SIG-M5 (cell line): ENCODE results near the gene CHCHD10.
"Not testable (repeated sequence)": the region's sequence is repeated elsewhere in the genome, so short reads cannot be mapped to it uniquely, and the experiment has no call there.

ENCODE experiments used
- DNase-seq: peaks from one replicate; lab custom pipeline; 2025; lab: John Stamatoyannopoulos, UW

CHCHD10 gene

DNA sequence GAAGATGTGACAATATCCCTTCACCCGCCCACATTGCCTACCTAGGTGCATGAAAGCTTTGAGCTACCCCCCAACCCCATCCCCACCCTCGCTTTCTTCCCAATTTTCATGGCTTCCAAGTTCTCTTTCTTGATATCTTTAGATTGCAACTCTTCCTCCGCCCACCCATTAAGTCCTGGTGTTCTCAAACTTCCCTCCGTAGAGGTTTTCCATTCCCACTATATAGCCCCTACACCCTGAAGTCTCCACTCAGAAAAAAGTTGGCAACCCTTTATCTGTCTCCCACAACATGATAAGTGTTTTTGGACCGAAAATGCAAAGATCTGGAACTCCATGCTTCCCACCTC, 17.4 kb downstream of the CHCHD10 start:
- no peak for DNase-seq

- no peak for DNase-seq
Observed at GRCh38 chr22:23749841-23750301, 17.9 kb downstream of the CHCHD10 start.

GRCh38 chr22:23745791-23746190, 22.0 kb downstream of the CHCHD10 start:
- DNase-seq = no peak

DNA sequence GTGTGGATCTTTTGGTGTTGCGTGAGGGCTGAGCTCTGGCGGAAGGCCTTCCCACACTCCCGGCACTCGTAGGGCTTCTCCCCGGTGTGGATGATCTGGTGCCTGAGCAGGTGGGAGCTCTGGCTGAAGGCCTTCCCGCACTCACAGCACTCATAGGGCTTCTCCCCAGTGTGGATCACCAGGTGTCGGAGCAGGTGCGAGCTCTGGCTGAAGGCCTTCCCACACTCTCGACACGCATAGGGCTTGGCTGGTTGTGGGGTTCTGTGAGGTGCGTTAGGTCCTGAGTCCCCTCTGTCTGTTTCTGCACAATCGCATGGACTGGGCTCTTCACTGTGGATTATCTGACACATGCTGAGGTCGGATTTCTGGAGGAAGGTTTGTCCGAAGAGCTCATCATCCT, 23.3 kb downstream of the CHCHD10 start:
- no peak for DNase-seq

GRCh38 chr22:23744001-23744400, 23.8 kb downstream of the CHCHD10 start:
- DNase-seq = no peak

DNA sequence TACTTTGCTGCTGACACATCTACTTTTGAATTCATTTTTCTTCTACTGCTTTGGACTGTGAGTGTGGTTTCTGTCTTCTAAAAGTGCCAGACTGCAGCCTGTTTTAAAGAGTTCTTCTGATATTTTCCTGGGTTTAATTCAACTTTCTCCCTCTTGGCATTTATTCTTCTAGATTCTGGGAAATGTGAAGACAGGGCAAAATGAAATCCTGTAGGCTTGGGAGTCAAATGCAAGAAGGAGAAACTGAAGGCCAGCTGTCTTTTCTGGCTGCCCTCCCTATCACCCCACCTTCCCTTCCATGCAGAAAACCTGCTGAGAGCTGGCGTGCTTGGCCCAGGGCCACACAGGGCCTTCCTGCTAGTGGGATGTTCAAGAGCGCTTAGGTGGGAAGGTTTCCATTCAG, 24.5 kb downstream of the CHCHD10 start:
- no peak for DNase-seq

DNA sequence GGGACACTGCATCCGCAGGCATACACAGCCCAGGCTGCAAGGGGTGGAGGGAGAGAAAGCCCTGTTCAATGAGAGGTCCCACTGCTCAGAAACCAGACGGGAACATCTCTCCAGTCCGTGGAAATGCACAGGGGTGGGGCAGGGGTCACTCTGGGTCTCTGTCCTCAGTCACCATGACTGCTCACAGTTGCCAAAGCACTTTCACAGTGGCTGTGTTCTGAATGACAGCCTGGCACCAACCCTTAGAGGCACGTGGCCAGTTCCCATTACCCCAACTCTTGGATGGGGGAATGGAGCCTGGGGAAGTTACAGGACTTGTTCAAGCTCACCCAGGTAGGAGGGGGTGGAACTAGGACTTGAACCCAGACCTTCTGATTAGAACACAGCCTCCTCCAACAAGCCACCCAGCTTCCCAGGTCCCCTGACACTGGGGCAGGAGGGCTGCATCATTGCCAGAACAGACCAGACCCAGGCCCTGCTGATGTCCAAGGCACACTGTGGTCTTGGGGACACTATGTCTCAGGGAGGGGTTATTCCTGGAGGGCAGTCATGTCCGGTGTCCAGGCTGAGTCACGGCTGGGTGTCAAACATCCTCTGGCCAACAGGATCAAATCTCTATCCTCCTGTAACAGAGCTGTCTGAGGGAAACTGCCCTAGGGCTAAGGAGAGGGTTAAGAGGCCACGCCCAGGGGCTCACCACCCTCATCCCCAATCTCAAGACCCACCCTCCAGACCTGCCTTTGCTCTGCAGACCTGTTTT, 25.1 kb downstream of the CHCHD10 start:
- DNase-seq = no peak

DNA sequence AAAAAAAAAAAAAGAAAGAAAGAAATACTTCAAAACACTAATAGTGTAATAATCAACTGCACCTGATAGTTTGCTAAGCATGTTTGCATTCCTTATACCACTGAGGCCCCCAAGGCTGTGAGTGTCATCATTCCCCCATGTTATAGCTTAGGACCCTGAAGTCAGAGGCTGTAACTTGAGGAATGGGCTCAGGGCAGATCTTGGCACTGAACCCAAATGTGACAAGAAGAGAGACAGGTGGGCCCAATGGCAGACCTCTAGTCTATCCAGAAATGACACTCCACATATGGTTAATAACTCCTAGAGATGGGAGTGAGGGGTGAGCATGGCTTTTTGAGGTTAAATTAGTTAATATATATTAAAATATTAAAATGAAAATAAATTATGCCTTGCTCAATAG, 30.1 kb downstream of the CHCHD10 start:
- DNase-seq = no peak

GRCh38 chr22:23728108-23728507, 39.7 kb downstream of the CHCHD10 start:
- not testable (repeated sequence) for DNase-seq

DNA sequence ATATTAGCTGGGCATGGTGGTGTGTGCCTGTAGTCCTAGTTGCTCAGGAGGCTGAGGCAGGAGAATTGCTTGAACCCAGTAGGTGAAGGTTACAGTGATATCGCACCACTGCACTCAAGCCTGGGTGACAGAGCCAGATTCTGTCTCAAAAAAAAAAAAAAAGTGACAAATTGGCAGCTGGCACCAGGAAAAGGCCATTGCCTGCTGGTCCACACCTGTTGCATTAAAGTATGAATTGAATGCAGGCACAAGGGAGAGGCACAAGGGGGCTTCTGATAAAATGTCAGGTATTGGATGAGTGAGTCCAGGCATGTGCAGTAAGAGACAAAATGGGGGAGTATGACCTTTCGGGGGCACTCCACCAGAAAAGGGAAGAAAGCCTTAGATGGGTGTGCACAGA, 45.0 kb downstream of the CHCHD10 start:
- no peak for DNase-seq

- DNase-seq = no peak
Observed at GRCh38 chr22:23722160-23722559, 45.6 kb downstream of the CHCHD10 start.

- no peak for DNase-seq
Observed at GRCh38 chr22:23720855-23721254, 46.9 kb downstream of the CHCHD10 start.

DNA sequence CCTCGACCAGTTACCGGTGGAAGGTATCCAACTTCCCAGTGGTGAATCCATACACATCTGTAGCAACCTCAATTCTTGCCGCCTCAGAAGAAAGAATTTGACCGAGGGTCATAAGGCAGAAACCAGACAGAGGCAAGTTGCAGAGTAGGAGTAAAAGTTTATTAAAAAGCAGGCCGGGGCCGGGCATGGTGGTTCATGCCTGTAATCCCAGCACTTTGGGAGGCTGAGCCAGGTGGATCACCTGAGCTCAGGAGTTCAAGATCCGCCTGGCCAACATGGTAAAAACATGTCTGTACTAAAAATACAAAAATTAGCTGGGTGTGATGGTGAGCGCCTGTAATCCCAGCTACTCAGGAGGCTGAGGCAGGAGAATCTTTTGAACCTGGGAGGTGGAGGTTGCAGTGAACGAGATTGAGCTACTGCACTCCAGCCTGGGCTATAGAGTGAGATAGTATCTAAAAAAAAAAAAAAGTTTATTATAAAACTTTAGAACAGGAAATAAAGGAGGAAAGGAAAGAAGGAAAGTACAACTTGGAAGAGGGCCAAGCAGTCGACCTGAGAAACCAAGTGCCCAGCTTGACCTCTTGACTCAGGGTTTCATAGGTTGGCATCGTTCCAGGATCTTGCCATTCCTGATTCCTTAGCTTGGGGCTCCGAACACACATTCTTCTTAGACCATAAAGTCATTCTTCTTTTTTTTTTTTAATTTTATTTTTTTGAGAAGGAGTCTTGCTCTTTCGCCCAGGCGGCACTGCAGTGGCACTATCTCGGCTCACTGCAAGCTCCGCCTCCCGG, 49.2 kb downstream of the CHCHD10 start:
- DNase-seq = no peak

- no peak for DNase-seq
Observed at GRCh38 chr22:23716811-23717801, 50.7 kb downstream of the CHCHD10 start.
